Body of pancreas (tissue), 4 donors: Measurements from ENCODE around the gene TRIAP1.

Experiments used
- CTCF ChIP-seq, 7 experiments: fragments of 450-650 bp in 4 of 7; fragments of 200-600 bp in 3 of 7; sonication (generic) in 3 of 7; IDR thresholded peaks; one replicate each; pipeline ENCODE4 v1.5.1; 2016 to 2019; ENCODE audit warnings: antibody characterized with exemption in 7 of 7
- POLR2A ChIP-seq, 3 donors: fragments of 450-650 bp; IDR thresholded peaks; one replicate each; pipeline ENCODE4 v1.6.1; 2016; ENCODE audit warnings: antibody characterized with exemption in 3 of 3, mild to moderate bottlenecking in 2 of 3

DNA sequence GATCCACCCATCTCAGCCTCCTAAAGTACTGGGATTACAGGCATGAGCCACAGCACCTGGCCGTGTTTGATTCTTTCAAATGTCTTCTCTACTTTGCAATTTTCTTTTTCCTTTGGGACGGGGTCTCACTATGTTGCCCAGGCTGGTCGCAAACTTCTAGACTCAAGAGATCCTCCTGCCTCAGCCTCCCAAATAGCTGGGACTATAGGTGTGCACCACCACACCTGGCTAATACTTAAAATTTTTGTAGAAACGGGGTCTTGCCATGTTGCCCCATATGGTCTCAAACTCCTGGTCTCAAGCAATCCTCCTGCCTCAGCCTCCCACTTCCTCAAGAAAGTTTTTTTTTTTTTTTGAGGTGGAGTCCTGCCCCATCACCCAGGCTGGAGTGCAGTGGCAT, 1.8 kb upstream of the TRIAP1 start:
- TF ChIP-seq CTCF (IDR thresholded peaks at IDR 0.05) (no peak), POLR2A (IDR thresholded peaks at IDR 0.05) (no peak)
